Activated CD4-positive, alpha-beta memory T cell treated with anti-CD3 and anti-CD28 coated beads, Interleukin-2, amount 10 ng/mL, durations not matched to agents 7 days and 5 days (primary cell): ENCODE data around the gene RUFY3. TPM values are rescaled to one million over a fixed set of nuclear protein-coding genes. Genes with fewer than 3 reads are reported as not detected.
A peak's percentile ranks its signal among the peaks of the same experiment; 100 is the strongest.

Experiments
- CTCF ChIA-PET: fragments of 350-600 bp; sonication (Branson Sonifier 250); formaldehyde crosslinking; loops from one replicate; lab custom pipeline; 2021; ENCODE audit warnings: antibody characterized with exemption, inconsistent platforms; lab: Charles Lee
- POLR2A ChIA-PET: fragments of 350-600 bp; sonication (Branson Sonifier 250); formaldehyde crosslinking; loops from one replicate; lab custom pipeline; 2021; ENCODE audit warnings: antibody characterized with exemption; lab: Charles Lee
- DNase-seq: peaks from one replicate; pipeline ENCODE4 v3.0.0-alpha.2; 2020
- H3K27ac Mint-ChIP-seq: one replicate; pipeline ENCODE4 v1.8.0; 2021; ENCODE audit warnings: mild to moderate bottlenecking, mixed read lengths
- H3K27me3 Mint-ChIP-seq: one replicate; pipeline ENCODE4 v1.8.0; 2021; ENCODE audit warnings: mixed read lengths
- H3K36me3 Mint-ChIP-seq: one replicate; pipeline ENCODE4 v1.8.0; 2021; ENCODE audit warnings: low read depth, mixed read lengths
- H3K4me1 Mint-ChIP-seq: one replicate; pipeline ENCODE4 v1.8.0; 2021; ENCODE audit warnings: mixed read lengths
- H3K4me3 Mint-ChIP-seq: one replicate; pipeline ENCODE4 v1.8.0; 2021; ENCODE audit warnings: mild to moderate bottlenecking, mixed read lengths
- H3K9me3 Mint-ChIP-seq: one replicate; pipeline ENCODE4 v1.8.0; 2021; ENCODE audit warnings: mixed read lengths
- total RNA-seq, 2 experiments: library from RNA; stranded (reverse); gene quantifications; one replicate each; pipeline ENCODE4 v1.2.3, GENCODE V29; 2021

RUFY3 gene
- total RNA-seq, 2 experiments from 2014 or later: 9.1 to 9.7 TPM

DNA sequence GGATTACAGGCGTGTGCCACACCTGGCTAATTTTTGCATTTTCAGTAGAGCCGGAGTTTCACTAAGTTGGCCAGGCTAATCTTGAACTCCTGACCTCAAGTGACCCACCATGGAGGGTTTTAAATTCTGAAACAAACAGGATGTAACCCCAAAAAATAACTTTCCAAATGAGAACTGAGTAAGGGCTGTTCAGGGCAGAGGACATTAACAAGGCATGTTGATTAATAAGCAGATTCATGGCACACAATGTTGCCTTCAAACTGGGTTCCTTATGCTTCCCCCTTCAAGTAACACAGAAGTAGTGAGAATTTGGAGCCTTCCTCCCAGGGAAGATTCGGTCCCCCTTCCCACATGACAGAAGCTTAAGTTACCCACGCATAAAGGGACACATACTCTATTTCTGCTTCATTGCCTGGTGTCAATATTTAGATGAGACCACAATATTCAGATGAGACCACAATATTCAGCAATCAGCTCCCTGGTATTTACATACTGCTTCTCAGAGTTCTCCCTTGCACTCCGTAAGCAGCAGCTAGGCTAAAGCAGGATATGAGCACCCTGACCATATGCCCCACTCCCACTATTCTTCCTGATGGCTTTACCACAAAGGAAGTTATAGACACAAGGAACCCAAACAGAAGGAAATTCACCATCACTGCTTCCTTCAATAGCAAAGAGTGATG lies 96.5 kb downstream of the RUFY3 start:
- Mint-ChIP-seq H3K27me3 (no peaks in the 10 kb centered on the region), H3K4me1 (peaks cover 10% of the 10 kb centered on the region), H3K4me3 (no peak overlapping the region), H3K36me3 (peaks cover 39% of the 10 kb centered on the region), H3K27ac (no peak overlapping the region), H3K9me3 (no peaks in the 10 kb centered on the region)
- POLR2A ChIA-PET: no interaction called here
- no peak for DNase-seq
- CTCF ChIA-PET: no interaction called here

GRCh38 chr4:70818921-70819320 lies 97.2 kb downstream of the RUFY3 start:
- Mint-ChIP-seq H3K9me3 (no peaks in the 10 kb centered on the region), H3K27ac (peak overlapping the region; percentile 7), H3K36me3 (peaks cover 39% of the 10 kb centered on the region), H3K27me3 (no peaks in the 10 kb centered on the region), H3K4me3 (no peak overlapping the region), H3K4me1 (peaks cover 10% of the 10 kb centered on the region)
- CTCF ChIA-PET: no interaction called here
- DNase-seq: no peak
- POLR2A ChIA-PET: interaction anchor here (1.2 kb wide), 1 partner anchor 18 kb away, joined by 3 read pairs; no protein-coding TSS in a partner anchor

GRCh38 chr4:70829015-70829414 lies 107.3 kb downstream of the RUFY3 start:
- no peak overlapping the region for H3K4me3 Mint-ChIP-seq
- peaks cover 76% of the 10 kb centered on the region for H3K36me3 Mint-ChIP-seq
- no peaks in the 10 kb centered on the region for H3K9me3 Mint-ChIP-seq
- no peak overlapping the region for H3K27ac Mint-ChIP-seq
- no peaks in the 10 kb centered on the region for H3K27me3 Mint-ChIP-seq
- CTCF ChIA-PET: interaction anchor here (0.6 to 1.4 kb wide), 2 partner anchors 9 to 140 kb away, joined by 3 to 4 read pairs; no protein-coding TSS in a partner anchor
- POLR2A ChIA-PET: interaction anchor here (3.5 kb wide), 1 partner anchor 9 kb away, joined by 20 read pairs; the partner anchor contains the start of gene GRSF1
- no peak for DNase-seq
- H3K4me1 Mint-ChIP-seq: peaks cover 7% of the 10 kb centered on the region

GRCh38 chr4:70829492-70829891 lies 107.7 kb downstream of the RUFY3 start:
- ChIA-PET CTCF (interaction anchor here (0.6 to 1.4 kb wide), 3 partner anchors 9 to 177 kb away, joined by 3 to 4 read pairs (median 4); no protein-coding TSS in a partner anchor), POLR2A (interaction anchor here (3.5 kb wide), 1 partner anchor 9 kb away, joined by 20 read pairs; the partner anchor contains the start of gene GRSF1)
- Mint-ChIP-seq H3K36me3 (peaks cover 76% of the 10 kb centered on the region), H3K4me1 (peaks cover 9% of the 10 kb centered on the region), H3K9me3 (no peaks in the 10 kb centered on the region), H3K27me3 (no peaks in the 10 kb centered on the region), H3K27ac (no peak overlapping the region), H3K4me3 (no peak overlapping the region)
- DNase-seq: no peak

- ChIA-PET POLR2A (interaction anchor here (3.5 kb wide), 1 partner anchor 8 kb away, joined by 20 read pairs; the partner anchor contains the start of gene GRSF1), CTCF (interaction anchor here (1.4 kb wide), 2 partner anchors 8 to 177 kb away, joined by 4 read pairs; no protein-coding TSS in a partner anchor)
- Mint-ChIP-seq H3K4me1 (peaks cover 13% of the 10 kb centered on the region), H3K27me3 (no peaks in the 10 kb centered on the region), H3K9me3 (no peaks in the 10 kb centered on the region), H3K36me3 (peaks cover 77% of the 10 kb centered on the region), H3K4me3 (no peak overlapping the region), H3K27ac (no peak overlapping the region)
- no peak for DNase-seq
These were observed 108.3 kb downstream of the RUFY3 start for GRCh38 chr4:70830054-70830453.

DNA sequence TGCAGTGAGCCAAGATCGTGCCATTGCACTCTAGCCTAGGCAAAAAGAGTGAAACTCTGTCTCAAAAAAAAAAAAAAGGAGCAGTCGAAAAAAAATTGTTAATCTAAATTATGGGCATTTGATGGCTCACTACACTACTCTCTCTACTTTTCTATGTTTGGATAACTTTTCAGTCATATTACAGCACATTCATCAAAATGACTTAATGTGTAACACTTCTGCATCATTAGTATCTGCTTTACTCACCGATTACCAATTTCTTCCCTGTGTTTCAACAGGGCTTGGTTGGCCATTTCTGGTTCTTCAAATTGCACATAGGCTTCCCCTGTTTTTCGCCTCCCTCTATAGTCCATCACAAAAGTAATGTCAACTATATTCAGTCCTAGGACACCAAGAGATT lies 109.5 kb downstream of the RUFY3 start:
- Mint-ChIP-seq H3K36me3 (peaks cover 72% of the 10 kb centered on the region), H3K4me3 (no peak overlapping the region), H3K27ac (no peak overlapping the region), H3K9me3 (no peaks in the 10 kb centered on the region), H3K4me1 (peaks cover 19% of the 10 kb centered on the region), H3K27me3 (no peaks in the 10 kb centered on the region)
- no peak for DNase-seq
- CTCF ChIA-PET: no interaction called here
- POLR2A ChIA-PET: no interaction called here

DNA sequence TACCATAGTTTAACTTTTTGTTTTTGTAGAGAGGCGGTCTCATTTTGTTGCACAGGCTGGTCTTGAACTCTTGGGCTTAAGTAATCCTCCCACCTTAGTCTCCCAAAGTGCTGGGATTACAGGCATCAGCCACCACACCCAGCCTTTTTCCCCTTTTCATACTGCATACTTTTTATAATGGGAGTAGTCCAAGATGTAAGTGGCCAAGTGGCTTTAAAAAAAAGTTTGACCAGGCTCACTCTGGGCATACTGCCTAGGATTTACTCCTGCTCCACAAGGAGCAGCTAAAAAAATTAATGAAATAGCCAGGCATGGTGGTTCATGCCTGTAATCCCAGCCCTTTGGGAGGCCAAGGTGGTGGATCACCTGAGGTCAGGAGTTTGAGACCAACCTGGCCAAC lies 111.9 kb downstream of the RUFY3 start:
- Mint-ChIP-seq H3K27ac (no peak overlapping the region), H3K27me3 (no peaks in the 10 kb centered on the region), H3K9me3 (no peaks in the 10 kb centered on the region), H3K4me1 (peaks cover 32% of the 10 kb centered on the region), H3K4me3 (no peak overlapping the region), H3K36me3 (peaks cover 59% of the 10 kb centered on the region)
- POLR2A ChIA-PET: interaction anchor here (1.0 kb wide), 1 partner anchor 145 kb away, joined by 3 read pairs; no protein-coding TSS in a partner anchor
- DNase-seq: no peak
- CTCF ChIA-PET: no interaction called here

DNA sequence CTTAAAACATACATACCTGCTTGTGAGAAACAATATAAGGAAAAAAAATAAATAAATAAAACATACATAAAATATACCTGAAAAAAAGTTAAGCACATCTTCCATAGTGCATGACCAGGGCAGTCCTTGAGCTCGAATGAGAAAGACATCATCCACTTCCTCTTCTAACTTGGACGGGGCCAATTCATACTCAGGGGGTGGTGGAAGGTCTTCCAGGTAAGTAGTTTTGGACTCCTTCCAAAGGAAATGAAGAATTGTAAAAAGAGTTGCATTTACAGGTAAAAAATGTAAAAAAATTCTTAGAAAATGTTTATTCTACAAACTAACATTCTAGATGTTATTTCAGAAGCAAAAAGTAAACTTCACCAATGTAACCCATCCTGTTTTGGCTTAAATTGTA lies 114.3 kb downstream of the RUFY3 start:
- no peaks in the 10 kb centered on the region for H3K27me3 Mint-ChIP-seq
- CTCF ChIA-PET: interaction anchor here (1.9 kb wide), 1 partner anchor 147 kb away, joined by 5 read pairs; no protein-coding TSS in a partner anchor

DNA sequence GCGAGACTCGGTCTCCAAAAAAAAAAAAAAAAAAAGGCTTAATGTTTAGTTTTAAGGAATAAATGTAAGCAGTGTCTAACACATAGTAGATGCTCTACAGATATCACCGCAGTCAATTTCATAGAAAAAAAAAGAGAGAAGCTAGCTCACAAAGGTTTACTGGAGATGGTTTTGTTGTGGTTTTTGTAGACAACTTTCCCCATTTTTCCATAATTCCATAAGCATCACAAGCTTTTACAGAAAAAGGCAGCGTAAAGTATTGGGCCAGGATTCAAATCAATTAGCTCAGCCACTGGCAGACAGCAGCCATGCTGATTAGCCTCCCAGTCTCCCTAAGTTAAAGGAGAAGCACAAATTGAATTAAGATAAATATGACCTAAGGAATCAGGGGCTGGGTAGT lies 116.4 kb downstream of the RUFY3 start:
- DNase-seq: no peak
- ChIA-PET CTCF (interaction anchor here (0.7 to 2.4 kb wide), 12 partner anchors 9 to 188 kb away, joined by 3 to 15 read pairs (median 4); partner anchors contain the start of gene MOB1B), POLR2A (interaction anchor here (0.7 to 3.9 kb wide), 14 partner anchors 10 to 182 kb away, joined by 3 to 40 read pairs (median 6); partner anchors contain the start of genes DCK, MOB1B and UTP3)
- Mint-ChIP-seq H3K27me3 (no peaks in the 10 kb centered on the region), H3K4me1 (peaks cover 32% of the 10 kb centered on the region), H3K9me3 (no peaks in the 10 kb centered on the region), H3K27ac (peak overlapping the region; percentile 90), H3K4me3 (peak overlapping the region; percentile 85), H3K36me3 (peaks cover 26% of the 10 kb centered on the region)

More for the DNA sequence above, 114.3 kb downstream of the RUFY3 start:
- POLR2A ChIA-PET: interaction anchor here (1.7 to 3.9 kb wide), 2 partner anchors 102 to 131 kb away, joined by 3 to 33 read pairs; no protein-coding TSS in a partner anchor
- H3K9me3 Mint-ChIP-seq: no peaks in the 10 kb centered on the region
- no peak overlapping the region for H3K4me3 Mint-ChIP-seq
- H3K27ac Mint-ChIP-seq: no peak overlapping the region
- DNase-seq: no peak
- peaks cover 45% of the 10 kb centered on the region for H3K36me3 Mint-ChIP-seq
- H3K4me1 Mint-ChIP-seq: peaks cover 30% of the 10 kb centered on the region

DNA sequence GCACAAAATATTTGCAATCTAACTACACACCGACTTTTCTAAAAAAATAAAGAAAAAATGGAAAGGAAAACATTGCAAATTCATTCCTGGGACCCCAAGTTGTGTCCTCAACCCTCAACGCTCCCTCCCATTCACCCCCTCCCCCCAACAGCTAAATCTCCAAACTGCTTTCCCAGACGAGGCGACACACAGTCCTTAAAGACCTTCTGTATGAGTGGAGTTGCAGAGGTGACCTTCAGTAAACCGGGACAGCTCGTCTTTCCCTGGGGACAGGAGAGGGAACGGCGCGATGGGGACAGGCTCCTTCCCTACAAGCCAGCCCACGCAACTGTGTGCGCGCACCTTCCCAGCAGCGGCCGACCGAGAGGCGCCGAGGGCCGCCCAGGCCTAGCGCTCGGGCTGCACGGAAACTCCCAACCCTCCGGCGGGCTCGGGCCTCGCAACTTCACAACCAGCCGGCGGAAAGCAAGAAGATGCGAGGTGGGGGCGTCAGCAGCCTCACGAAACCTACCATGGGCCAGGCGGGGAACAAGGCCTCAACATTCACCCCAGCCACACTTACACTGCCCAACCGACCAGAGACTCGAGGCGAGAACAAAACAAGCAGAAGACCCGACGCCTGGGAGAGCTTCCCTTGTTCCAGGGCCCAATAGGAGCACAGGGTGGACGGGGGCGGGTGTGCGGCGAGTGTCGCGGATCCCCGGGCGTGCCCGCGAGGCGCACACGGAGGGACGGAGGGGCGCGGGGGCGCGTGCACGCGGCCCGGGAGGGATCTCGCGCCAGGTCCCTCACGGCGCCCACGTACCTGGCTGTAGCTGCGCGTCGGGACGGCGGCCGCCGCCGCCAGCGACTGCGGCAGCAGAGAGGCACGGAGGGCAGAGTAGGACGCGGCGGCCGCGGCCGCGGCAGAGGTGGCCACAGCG lies 117.2 kb downstream of the RUFY3 start:
- CTCF ChIA-PET: interaction anchor here (0.6 to 2.4 kb wide), 13 partner anchors 8 to 185 kb away, joined by 3 to 15 read pairs (median 4); partner anchors contain the start of genes MOB1B and UTP3
- Mint-ChIP-seq H3K36me3 (peaks cover 20% of the 10 kb centered on the region), H3K9me3 (no peaks in the 10 kb centered on the region), H3K27ac (peak overlapping the region; percentile 90), H3K27me3 (no peaks in the 10 kb centered on the region), H3K4me3 (peak overlapping the region; percentile 85), H3K4me1 (peaks cover 31% of the 10 kb centered on the region)
- DNase-seq: peak; percentile 65
- POLR2A ChIA-PET: interaction anchor here (0.6 to 3.9 kb wide), 17 partner anchors 10 to 219 kb away, joined by 3 to 40 read pairs (median 4); partner anchors contain the start of genes DCK, MOB1B and UTP3

- ChIA-PET POLR2A (interaction anchor here (0.6 to 3.9 kb wide), 10 partner anchors 11 to 220 kb away, joined by 3 to 40 read pairs (median 19); partner anchors contain the start of genes DCK, MOB1B and UTP3), CTCF (interaction anchor here (0.6 to 2.4 kb wide), 6 partner anchors 17 to 170 kb away, joined by 3 to 15 read pairs (median 8); partner anchors contain the start of genes MOB1B and UTP3)
- Mint-ChIP-seq H3K27me3 (no peaks in the 10 kb centered on the region), H3K36me3 (peaks cover 17% of the 10 kb centered on the region), H3K9me3 (no peaks in the 10 kb centered on the region), H3K27ac (peak within 1 kb of the TSS; percentile 90), H3K4me1 (peaks cover 29% of the 10 kb centered on the region), H3K4me3 (peak within 1 kb of the TSS; percentile 85)
- peak; percentile 95 for DNase-seq
These were observed 117.9 kb downstream of the RUFY3 start, which contains the start of gene GRSF1 for GRCh38 chr4:70839589-70840093. Gene GRSF1, minus strand, starts transcription at chr4:70839890. Its CDS starts 63 bp downstream, at chr4:70839827.
